Hepatic stellate cell (primary cell): Measurements from ENCODE around the gene PTN.
"Not testable (repeated sequence)": the region's sequence is repeated elsewhere in the genome, so short reads cannot be mapped to it uniquely, and the experiment has no call there.

Experiments
- DNase-seq: peaks from one replicate; pipeline ENCODE4 v3.0.0; 2011; ENCODE audit warnings: low spot score

The PTN gene

DNA sequence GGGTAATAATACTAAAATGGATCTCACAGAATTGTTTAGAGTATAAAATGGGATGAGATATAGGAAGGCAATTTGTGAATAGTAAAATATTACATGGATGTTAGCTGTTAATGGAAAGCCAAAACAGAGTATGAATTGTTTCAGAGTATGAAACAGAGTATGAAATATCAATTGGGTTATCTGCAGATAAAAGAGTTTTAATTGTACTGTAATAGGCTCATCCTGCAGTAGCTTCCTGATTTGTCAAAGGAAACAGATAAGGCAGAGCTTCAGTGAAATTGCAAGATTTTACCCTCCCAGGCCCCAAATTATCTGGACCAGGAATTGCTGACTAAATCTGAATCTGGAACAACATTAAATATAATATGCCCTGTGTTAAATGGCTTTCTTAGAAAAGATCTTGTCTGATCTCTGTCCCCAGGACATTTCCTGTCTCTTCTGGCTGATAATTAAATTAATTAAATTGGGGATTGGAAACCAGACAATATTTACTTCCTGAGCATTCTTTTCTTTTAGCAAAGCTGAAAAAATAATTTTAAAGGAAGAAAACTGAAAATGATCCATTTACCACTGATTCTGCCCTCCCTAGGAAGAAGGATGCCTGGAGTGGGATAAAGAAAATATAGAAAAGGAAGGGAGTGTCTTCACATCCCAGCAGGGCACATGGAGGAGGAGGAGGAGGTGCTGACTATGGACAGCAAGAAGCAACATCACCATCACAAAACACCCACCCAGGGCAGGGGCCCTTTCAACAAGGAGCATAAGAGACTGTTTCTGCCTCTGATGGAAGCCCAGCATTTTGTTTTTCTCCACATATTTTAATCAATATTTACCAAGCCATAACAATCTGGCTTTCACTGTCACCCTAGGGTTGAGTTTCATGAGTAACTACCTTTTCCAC lies 18.5 kb downstream of the PTN start:
- DNase-seq = no peak

DNA sequence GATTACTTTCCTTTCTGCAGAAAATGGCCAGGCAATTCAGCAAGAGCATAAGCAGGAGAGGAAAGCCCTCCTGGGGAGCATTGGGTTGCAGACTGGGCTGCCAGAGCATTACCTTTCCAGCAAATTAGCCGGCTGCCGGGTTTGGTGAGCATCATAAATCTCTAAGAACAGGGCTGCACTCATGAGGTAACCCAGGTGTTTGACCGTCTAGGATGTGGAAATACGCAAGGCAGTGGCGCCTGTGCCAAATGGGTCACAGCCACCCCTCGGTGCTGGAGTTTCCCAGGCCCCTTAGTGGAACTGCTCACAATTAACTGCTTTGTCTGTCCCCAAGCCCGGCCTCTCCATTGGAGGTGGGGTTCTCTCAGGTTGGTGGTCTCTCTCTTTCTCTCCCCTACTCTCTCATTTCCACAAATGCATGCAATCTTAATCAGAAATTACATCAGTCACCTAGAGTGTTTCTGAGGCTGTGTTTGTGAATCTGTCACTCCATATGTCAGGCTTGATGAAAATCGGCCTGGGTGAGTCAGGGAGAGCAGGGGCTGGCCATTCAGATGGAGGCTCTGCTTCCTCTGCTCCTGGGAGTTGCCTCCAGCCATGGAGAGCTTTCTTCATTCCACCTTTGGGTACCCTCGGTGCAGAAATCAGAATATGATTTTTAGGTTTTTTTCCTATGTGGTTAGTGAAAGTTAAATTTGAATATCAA lies 26.7 kb downstream of the PTN start:
- DNase-seq = no peak

DNA sequence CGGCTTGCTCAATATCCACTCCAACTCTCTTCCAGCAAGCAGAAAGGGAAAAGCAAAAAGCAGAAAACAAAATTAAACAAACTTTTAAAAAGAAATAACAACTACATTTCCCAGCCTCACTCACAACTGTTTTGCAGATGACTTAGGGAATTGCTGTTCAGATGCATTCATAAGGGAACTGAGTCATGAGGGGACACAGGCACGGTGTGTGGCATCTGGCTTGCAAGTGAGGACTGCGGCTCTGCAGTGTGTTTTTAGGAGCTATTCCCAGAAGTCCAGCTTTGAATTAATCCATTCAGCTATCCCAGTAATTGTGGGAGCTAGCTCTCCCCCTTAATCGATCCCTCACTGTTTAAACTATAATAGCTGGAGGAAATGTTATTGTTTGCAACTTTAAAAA lies 30.3 kb downstream of the PTN start:
- no peak for DNase-seq

DNA sequence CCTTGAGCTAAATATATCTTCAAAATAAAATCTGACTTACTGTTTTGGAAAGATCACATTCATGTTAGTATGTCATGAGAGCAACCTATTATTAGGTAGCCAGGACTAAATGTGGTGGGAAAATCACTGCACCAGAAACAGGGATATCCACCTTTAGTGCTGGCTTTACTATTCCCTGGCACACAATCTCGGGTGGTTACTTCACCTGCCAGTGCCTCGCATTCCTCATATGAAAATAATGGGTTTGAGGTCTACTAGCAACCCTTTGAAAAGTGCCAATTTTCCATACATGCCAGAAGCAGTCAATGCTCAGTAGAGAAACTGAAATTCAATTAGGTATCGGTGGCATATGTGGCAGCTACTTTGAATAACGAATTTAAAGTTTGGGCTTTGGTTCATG lies 36.8 kb downstream of the PTN start:
- no peak for DNase-seq

DNA sequence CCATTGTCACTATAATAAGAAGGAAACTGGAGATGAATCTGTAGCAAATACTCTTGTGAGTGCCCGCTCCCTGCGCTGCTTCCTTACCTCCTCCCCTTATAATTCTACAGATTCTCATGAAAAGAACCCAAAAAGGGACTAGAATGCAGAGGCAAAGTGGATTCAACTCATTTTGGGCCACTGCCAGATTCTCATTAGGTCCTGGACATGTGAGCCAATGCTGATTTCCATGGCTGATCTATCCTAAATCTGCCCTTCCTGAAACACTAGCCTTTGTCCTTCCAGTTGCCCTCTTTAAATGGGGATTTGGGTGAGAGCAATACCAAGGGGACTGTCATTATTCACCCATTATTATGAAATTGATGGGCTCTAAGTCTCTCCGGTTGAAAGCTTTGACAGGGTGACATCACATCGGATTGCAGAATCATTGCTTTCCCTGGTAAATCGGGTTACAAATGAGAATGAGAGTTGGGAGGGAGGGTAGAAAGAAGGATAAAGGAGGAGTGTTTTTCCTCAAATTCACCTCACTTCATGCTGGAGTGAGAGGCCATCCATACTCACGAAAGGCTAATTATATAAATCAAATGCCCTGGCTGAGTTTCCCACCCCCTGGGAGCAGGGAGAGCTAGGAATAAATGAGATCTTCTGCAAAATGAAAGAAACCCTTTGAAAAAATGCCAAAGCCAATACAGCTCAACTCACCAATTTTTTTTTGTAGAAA lies 37.5 kb downstream of the PTN start:
- DNase-seq = no peak

DNA sequence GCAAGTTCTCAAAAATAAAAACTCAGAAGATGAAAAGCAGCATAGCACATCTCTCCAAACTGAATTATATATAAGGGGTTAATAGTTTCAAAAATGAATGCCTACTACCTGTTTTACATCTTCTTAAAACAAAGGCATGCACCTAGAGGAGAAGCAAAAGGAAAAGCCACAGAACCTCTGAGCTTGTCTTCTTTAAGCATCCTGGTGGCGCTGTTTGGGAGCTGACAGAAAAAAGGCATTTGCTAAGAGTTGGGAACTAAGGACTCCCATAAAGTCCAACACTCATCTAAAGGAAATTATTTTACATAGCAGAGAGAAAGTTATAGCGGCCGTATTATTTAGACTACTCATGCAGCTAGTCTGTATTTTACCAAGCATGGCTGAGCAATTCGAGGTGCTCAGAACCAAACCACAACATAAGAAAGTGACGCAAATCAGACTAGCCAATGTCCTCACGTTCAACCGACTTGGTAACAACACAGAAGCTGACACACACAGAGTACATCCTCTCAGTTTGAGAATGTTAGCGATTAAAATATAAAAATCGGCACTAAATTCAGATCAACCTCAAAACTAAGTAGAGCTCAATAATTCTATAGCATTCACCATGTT lies 38.8 kb downstream of the PTN start:
- DNase-seq = no peak

DNA sequence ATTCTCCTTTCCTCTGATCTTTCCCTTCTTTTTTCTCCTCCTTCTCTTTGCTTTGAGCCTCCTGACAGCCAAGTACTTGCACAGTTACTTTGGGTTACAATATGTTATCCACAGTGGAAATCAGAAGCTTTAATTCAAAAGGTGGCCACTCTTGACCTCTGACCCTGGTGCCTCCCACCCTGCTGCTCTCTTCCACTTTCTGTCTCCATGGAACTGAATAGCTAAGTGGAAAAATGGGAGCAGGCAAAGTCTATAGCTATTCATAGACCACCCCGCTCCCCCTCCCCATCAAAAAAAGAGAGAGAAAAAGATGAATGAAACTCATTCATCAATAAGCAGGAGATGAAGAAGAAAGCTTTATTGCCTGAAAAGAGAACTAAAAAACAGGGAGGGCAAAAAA lies 39.4 kb downstream of the PTN start:
- no peak for DNase-seq

DNA sequence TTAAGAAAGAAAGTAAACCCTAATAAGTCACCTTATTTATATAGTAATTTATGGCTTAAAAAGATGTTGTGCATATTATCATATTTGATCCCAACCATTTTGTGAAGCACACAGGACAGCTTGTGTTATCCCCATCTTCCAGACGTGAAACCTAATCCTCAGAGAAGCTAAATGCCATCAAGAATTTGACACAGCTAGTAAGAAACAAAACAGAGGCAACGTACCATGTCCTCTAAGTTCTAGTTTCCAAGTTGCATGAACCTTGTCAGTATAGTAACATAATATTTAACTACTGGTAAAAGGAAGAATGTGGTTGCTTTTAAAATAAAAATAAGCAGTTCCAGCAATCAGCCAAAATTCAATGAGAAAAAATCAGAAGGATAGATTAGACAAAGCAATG lies 41.5 kb downstream of the PTN start:
- DNase-seq = no peak

DNA sequence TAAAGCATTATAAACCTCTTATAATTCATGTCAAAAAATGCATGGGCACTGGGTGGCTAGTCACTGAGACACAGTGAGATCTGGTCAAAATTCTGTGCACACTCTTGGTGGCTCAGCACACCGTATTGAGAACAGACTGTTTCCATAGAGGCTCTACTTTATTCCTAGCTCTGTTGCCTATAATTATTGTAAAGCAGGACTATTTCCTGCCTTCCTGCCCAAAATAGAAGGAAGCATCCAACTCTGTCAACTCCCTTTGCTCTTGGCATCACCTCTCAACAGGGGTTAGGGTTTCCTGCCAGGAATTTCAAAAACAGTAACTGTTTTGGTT lies 45.1 kb downstream of the PTN start:
- DNase-seq = no peak

DNA sequence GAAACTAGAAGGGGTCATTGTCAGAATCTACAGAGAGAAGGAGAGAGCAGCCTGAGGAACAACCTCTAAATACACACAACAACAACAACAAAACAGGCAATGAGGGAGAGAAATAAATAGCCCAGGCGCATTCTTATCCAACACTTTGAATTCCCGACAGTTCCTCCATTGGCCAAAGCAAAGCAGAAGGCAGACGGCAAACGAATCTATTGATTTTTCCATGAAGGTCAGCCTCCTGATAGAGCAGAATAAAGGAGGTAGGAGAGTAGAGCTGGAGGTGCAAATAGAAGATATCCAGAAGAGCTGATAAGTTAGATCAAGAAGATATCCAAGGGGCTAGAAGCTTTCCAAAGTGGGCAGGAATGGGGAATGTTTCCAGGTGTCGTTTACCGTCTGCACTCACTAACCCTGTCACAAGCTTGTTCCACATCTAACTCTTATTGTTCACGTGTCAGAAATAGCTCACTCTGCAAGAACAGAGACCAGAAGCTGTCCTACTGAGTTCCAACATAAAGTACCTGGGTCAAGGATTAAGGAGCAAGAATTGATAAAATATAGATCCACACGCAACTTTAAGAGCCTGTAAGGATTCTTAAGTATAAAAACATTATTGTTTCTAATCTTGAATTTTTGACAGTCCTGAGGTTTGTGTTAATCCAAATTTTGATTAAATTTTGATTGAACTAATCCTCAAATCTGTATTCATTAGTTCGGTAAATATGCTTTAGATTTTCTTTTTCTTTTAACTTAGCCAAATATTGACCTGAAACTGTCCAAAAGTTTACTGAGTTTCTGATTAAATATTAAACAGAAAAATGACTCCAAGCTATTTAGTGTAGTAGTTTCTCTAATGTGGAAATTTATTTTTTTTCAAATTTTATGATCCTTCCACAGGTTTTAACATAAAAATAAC lies 45.7 kb downstream of the PTN start:
- no peak for DNase-seq

DNA sequence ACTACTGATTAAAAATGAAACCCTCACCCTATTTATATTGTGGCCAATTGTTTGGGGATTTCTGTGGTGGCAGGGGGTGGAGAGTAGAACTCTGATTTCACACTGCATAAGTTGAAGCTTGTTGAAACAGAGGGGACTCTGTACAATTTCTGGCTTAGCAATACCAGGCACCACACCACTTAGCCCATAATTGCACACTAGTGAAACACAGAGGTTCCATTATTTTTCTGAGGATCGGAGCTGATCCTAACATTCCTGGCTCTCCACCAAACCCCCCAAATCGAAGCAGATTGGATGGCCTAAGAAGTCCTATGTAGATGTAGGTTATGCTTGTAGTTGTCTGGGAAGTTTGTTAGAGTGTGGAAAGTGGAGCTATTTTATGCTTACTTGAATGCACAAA lies 47.0 kb downstream of the PTN start:
- DNase-seq = no peak

DNA sequence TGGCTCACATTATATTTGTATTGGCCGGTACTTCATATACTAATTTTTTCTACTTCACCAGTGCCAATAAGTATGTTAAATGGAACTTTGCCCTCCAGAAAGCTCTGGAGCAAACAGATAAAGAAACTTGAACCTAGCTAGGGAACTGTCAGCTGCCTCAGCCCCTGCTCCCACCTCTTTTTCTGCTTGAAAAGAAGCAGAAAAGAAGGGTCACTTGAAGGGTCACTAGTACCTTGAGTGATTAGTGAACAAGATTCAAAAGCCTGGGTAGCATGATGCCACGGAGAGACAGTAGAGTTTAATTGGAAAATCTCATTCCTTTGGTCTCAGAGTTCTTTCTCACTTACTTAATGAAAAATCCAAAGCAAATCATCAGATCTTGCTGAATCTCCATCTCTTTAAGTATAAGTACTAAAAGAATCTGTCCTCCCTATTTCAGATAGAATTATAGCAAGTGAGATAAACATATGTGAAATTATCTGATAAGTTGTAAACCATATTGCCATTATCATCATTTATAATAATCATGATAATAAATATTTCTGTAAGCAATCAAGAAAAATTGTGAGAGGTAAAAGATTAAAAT lies 47.7 kb downstream of the PTN start:
- DNase-seq = no peak

DNA sequence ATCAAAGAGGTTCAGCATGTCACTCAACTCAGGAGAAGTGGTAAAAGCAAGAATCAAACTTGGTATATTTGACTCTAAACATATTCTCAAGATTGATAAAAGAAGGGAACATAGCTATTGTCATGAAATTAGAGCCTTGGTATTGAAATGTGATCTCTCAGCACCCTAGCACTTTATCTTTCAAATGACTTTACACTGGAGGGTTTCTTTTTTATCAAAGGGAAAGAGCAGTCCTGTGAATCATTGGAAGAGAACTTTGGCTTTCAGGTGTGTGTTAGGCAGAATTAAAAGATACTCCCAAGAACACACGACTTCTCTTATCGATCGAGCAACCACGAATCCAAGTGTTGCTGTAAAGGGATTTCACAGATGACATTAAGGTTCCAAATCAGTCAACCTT lies 54.4 kb downstream of the PTN start:
- DNase-seq = no peak

DNA sequence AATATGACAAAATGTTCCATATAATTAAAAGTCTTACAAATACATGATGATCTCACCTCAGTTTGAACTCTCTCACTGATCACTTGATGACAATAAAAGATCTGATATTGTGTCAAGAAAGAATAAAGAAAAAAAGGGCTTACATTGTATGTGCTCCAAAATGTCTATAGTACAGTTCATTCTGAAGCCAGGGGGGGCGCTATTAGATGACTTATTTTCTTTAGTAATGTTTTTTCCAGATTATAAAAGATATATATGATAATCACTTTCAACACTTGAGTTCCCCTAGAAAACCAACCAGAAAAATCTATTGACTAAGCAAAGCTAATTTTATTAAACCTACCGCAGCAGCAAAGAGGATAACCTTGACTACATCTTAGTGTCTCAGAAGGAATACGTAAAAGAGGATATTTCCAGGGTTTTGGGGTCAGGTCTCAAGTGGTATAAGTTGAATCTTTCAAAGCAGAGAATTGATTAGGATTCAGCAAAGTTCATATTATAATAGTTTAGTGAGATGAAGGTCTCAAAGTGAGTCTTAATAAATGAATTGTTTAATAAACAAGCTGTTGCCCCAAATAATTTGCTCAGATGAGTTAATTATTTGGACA lies 55.8 kb downstream of the PTN start:
- DNase-seq = no peak

DNA sequence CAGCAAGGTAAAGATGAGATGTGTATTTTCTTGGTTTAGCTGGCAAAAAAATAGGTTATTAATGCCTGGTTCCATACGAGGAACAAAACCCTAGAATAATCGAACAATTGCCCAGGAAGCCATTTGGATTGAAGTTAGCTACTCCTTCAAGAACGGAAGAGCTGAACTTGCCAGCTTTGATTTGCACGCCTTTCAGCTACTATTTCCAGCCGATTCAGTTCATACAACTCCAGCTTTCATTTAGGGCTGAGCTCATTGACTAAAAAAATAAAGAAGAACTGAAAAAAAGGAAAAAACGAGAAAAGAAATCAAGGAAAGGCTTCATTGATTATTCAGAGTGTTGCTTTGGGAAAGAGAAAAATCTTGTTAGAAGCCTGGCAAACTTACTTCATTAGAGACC lies 60.4 kb downstream of the PTN start:
- DNase-seq = no peak

DNA sequence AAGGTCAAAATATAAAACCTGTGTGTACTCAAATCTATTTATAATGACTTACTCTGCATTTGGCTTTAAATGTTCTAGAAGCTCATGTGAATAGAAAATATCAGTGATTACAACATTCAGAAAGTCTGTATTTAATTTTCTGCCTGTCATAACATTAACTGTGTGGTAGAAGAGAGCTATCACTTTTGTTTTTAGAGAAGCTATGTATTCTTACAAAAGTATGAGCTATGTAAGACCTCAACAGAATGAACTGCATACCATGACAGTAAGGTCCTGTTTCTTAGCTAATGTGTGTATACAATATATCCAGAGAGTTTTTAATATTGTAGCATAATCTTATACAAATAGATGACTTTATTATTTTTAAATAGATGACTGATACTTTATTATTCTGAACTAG lies 61.5 kb downstream of the PTN start:
- DNase-seq = peak; percentile 2

DNA sequence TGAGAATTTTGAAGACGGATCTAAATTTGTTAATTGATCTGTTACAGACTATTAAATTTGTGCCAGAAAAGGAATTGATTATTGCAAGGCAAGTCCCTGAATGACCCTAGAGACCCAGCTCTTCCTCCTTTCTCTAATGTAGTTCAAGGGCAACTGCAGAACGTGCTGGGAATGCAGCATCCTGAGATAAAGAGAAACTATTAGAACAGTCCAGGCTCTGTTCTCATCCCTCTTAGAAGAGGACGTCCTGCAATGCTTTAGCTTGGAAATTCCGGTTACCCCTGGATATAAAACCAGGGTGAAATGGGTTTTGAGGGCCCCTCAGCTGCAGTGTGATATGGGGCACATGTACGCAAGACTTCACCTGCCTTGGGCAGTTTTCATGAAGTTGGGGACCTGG lies 67.3 kb downstream of the PTN start:
- no peak for DNase-seq

DNA sequence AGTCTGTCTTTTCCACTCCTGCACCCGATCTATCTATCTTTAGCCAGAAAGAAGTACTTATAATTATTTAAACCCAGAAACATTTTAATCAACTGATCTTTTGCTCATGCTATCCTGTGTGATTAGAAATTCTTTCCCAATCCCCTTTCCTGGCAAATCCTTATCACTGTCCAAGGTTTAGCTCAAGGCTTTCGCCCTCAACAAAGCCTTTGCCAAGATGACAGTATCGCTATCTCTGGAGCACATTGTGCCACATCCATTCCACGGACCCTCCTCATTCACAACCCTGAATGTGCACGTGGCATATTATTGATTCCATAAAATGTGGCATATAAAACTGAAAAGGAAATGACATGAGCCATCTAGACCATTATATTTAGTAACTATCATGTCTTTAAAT lies 71.3 kb downstream of the PTN start:
- no peak for DNase-seq

DNA sequence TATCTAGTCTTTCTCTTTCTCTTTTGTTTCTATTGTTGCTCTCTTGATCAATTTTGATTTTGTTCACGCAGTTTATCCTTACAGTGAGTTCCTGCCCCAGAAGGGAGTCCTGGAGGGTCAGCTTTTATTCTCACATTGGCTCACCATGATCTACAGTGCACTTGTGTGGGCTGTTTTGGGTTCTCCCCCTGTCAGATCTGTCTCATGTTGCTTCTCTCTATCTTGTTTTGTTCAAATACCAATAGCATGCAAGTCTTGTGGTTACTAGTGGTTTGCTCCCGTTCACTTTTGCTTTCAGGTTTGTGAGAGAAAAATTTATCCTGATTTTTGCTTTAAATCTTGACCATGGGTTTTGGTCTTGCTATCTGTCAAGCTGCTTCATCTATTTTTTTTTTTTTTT lies 74.3 kb downstream of the PTN start:
- DNase-seq = no peak

DNA sequence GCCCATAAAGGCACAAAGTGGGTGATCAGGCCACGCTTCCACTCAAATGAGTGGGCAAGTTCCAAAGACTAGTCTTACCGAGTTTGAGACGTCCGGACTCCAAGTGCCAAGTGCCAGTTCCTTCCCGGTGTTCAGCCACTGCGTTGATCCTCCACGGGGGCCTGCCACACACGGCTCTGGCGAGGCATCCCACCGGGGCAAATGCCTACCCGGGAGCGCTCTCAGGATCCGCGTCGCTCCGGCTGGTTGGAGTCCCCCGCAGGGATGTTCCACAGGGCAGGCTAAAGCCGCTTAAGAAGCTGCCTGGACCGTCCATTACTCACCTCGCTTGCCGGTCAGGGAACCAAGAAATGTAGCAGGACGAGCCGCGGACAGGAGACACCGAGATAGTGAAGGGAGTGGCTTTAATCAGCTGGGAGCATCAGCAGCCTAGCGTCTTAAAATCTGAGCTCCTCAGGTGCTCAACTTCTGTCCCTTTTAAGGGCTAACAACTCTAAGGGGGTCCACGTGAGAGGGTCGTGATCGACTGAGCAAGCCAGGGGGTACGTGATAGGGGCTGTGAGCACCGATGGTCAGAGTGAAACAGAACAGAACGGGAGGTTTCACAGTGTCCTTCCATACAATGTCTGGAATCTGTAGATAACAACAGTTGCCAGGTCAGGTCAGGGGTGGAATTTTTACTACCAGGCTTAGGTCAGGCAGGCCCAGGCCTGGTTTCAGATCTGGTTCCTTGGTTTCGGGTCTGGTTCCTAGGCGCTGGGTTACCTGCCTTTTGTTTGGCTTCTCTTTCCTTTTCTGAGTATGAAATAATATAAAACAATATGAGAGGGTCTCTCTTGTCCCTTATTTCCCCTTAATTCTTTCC lies 75.3 kb downstream of the PTN start:
- not testable (repeated sequence) for DNase-seq
